ENCODE results near the gene ARAP2. TPM values are rescaled to one million over a fixed set of nuclear protein-coding genes. Genes with fewer than 3 reads are reported as not detected.

Gene ARAP2
- total RNA-seq, 1 experiment from 2014 or later = 13.6 TPM

DNA sequence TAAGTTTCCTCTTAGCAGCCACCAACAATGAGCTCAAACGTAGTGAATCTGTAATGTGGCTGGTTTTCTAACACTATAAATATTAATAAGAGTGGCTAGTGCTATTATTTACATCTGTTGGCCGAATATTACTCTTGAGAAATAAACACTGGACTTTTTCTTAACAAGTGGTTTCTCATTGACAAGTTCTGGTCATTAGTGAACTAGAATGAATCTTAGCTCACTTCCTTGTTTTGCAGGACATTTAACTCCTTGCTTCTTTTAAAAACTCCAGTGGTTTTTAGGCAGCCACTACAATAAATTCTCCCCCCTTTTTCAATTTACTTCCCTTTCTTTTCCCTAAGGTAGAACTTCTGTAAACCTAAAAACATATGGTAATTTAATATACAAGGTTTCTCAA is 177.2 kb downstream of the ARAP2 start:
- ChIA-PET CTCF (no interaction called here), POLR2A (no interaction called here), RAD21 (ENCODE audit: low non-redundant PET in 1 of 2, low total read pairs in 2 of 2, uncharacterized antibody in 2 of 2, unreplicated experiment in 2 of 2) (no interaction called here)
- Histone ChIP-seq H3K9ac (ENCODE audit: low read length) (no peak overlapping the region), H3K4me1 (ENCODE audit: control insufficient read depth in 1 of 2, insufficient read depth in 2 of 2, low read length in 2 of 2) (no peaks in the 10 kb centered on the region), H3K9me2 (ENCODE audit: insufficient read depth) (no peaks in the 10 kb centered on the region), H3K4me2 (ENCODE audit: low read length) (no peak overlapping the region), H3K79me2 (ENCODE audit: insufficient read depth, low read length) (no peaks in the 10 kb centered on the region), H3K9me3 (ENCODE audit: control insufficient read depth in 1 of 2, insufficient read depth in 1 of 2, low read depth in 1 of 2, low read length in 2 of 2) (no peaks in the 10 kb centered on the region), H3K27me3 (ENCODE audit: insufficient read depth, low read length) (no peaks in the 10 kb centered on the region), H3K36me3 (ENCODE audit: control insufficient read depth in 1 of 2, insufficient read depth in 2 of 2, low read length in 2 of 2) (no peaks in the 10 kb centered on the region), H3K4me3 (replicated peaks in 1 of 2; ENCODE audit: low read depth in 1 of 2, low read length in 2 of 2) (no peak overlapping the region), H2AFZ (ENCODE audit: low read depth, low read length, poor library complexity, severe bottlenecking) (no peak overlapping the region), H3K27ac (ENCODE audit: low read depth, low read length) (no peak overlapping the region), H4K20me1 (ENCODE audit: insufficient read depth) (no peaks in the 10 kb centered on the region)
- DNase-seq (ENCODE audit: low read depth, low spot score) (no peak), ATAC-seq (no peak)
- TF ChIP-seq YY1 (IDR thresholded peaks at IDR 0.05; ENCODE audit: extremely low read depth, insufficient replicate concordance, low read depth, low read length) (no peak), CEBPB (IDR thresholded peaks at IDR 0.05; ENCODE audit: low read depth) (no peak), SRF (IDR thresholded peaks at IDR 0.05; ENCODE audit: low read depth) (no peak)
- TF ChIP-seq, protein P1, sequence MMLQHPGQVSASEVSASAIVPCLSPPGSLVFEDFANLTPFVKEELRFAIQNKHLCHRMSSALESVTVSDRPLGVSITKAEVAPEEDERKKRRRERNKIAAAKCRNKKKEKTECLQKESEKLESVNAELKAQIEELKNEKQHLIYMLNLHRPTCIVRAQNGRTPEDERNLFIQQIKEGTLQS (IDR thresholded peaks at IDR 0.05) = no peak
- intact Hi-C loops (cut with micrococcal nuclease) = no loop called here
- no TSS peak for BruUV-seq (replicated peaks)

DNA sequence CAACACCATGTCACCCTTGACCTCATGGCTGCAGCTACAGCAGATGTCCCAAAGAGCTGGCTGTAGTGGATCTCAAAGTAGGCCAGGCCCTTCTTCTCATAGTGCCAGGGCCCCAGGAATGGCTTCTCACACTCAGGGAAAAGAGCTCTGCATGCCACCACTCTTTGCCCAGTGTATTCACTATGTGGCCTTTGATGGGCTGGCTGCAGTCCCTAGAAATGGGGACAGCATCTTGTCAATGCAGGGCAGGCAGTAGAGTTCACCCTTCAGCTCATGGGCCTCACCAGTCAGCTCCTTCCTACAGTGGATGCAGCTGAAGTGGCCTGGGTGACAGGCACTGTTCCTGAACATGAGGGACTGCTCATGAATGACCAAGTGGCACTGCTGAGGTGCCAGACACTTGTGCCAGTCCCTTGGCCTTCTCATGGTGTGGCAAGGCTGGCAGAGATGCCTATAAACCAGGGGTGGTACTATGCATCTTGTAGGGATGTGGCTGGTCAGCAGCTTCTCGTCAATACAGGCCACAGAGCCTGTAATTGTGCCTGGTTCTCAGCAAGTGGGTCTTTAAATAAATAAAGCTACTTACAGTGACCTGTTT is 178.9 kb downstream of the ARAP2 start:
- Histone ChIP-seq H3K4me1 (ENCODE audit: control insufficient read depth in 1 of 2, insufficient read depth in 2 of 2, low read length in 2 of 2) (no peaks in the 10 kb centered on the region), H3K9me2 (ENCODE audit: insufficient read depth) (no peaks in the 10 kb centered on the region), H2AFZ (ENCODE audit: low read depth, low read length, poor library complexity, severe bottlenecking) (no peak overlapping the region), H3K9ac (ENCODE audit: low read length) (no peak overlapping the region), H3K27ac (ENCODE audit: low read depth, low read length) (no peak overlapping the region), H3K9me3 (ENCODE audit: control insufficient read depth in 1 of 2, insufficient read depth in 1 of 2, low read depth in 1 of 2, low read length in 2 of 2) (no peaks in the 10 kb centered on the region), H3K79me2 (ENCODE audit: insufficient read depth, low read length) (no peaks in the 10 kb centered on the region), H4K20me1 (ENCODE audit: insufficient read depth) (no peaks in the 10 kb centered on the region), H3K27me3 (ENCODE audit: insufficient read depth, low read length) (no peaks in the 10 kb centered on the region), H3K4me3 (replicated peaks in 1 of 2; ENCODE audit: low read depth in 1 of 2, low read length in 2 of 2) (no peak overlapping the region), H3K36me3 (ENCODE audit: control insufficient read depth in 1 of 2, insufficient read depth in 2 of 2, low read length in 2 of 2) (no peaks in the 10 kb centered on the region), H3K4me2 (ENCODE audit: low read length) (no peak overlapping the region)
- POLR2A ChIA-PET = no interaction called here
- CTCF ChIA-PET = no interaction called here
- intact Hi-C loops (cut with micrococcal nuclease) = no loop called here
- ATAC-seq = no peak
- RAD21 ChIA-PET (ENCODE audit: low non-redundant PET in 1 of 2, low total read pairs in 2 of 2, uncharacterized antibody in 2 of 2, unreplicated experiment in 2 of 2) = no interaction called here
- no peak for DNase-seq (ENCODE audit: low read depth, low spot score)
- no TSS peak for BruUV-seq (replicated peaks)
- TF ChIP-seq FOSL1 (IDR thresholded peaks at IDR 0.05; ENCODE audit: low read depth) = no peak
- TF ChIP-seq RAD21 (IDR thresholded peaks at IDR 0.05; ENCODE audit: low read depth) = no peak
- TF ChIP-seq TCF7L2 (IDR thresholded peaks at IDR 0.05; ENCODE audit: borderline replicate concordance, extremely low read depth, insufficient read depth, insufficient read length) = no peak
- no peak for TF ChIP-seq ELF1 (IDR thresholded peaks at IDR 0.05; ENCODE audit: borderline replicate concordance, low read depth)
- no peak for TF ChIP-seq SP1 (IDR thresholded peaks at IDR 0.05; ENCODE audit: low read depth)
- no peak for TF ChIP-seq SIN3A (IDR thresholded peaks at IDR 0.05; ENCODE audit: low read depth)
- TF ChIP-seq, protein P2, sequence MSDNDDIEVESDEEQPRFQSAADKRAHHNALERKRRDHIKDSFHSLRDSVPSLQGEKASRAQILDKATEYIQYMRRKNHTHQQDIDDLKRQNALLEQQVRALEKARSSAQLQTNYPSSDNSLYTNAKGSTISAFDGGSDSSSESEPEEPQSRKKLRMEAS (IDR thresholded peaks at IDR 0.05) = no peak
- no peak for TF ChIP-seq EZH2phosphoT487 (IDR thresholded peaks at IDR 0.05; ENCODE audit: borderline replicate concordance)
- no peak for TF ChIP-seq EZH2 (IDR thresholded peaks at IDR 0.05)
- no peak for TF ChIP-seq CBX3 (IDR thresholded peaks at IDR 0.05; ENCODE audit: low read depth)
- TF ChIP-seq, protein P3, sequence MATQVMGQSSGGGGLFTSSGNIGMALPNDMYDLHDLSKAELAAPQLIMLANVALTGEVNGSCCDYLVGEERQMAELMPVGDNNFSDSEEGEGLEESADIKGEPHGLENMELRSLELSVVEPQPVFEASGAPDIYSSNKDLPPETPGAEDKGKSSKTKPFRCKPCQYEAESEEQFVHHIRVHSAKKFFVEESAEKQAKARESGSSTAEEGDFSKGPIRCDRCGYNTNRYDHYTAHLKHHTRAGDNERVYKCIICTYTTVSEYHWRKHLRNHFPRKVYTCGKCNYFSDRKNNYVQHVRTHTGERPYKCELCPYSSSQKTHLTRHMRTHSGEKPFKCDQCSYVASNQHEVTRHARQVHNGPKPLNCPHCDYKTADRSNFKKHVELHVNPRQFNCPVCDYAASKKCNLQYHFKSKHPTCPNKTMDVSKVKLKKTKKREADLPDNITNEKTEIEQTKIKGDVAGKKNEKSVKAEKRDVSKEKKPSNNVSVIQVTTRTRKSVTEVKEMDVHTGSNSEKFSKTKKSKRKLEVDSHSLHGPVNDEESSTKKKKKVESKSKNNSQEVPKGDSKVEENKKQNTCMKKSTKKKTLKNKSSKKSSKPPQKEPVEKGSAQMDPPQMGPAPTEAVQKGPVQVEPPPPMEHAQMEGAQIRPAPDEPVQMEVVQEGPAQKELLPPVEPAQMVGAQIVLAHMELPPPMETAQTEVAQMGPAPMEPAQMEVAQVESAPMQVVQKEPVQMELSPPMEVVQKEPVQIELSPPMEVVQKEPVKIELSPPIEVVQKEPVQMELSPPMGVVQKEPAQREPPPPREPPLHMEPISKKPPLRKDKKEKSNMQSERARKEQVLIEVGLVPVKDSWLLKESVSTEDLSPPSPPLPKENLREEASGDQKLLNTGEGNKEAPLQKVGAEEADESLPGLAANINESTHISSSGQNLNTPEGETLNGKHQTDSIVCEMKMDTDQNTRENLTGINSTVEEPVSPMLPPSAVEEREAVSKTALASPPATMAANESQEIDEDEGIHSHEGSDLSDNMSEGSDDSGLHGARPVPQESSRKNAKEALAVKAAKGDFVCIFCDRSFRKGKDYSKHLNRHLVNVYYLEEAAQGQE (IDR thresholded peaks at IDR 0.05; ENCODE audit: low read depth) = no peak
- TF ChIP-seq, protein P4, sequence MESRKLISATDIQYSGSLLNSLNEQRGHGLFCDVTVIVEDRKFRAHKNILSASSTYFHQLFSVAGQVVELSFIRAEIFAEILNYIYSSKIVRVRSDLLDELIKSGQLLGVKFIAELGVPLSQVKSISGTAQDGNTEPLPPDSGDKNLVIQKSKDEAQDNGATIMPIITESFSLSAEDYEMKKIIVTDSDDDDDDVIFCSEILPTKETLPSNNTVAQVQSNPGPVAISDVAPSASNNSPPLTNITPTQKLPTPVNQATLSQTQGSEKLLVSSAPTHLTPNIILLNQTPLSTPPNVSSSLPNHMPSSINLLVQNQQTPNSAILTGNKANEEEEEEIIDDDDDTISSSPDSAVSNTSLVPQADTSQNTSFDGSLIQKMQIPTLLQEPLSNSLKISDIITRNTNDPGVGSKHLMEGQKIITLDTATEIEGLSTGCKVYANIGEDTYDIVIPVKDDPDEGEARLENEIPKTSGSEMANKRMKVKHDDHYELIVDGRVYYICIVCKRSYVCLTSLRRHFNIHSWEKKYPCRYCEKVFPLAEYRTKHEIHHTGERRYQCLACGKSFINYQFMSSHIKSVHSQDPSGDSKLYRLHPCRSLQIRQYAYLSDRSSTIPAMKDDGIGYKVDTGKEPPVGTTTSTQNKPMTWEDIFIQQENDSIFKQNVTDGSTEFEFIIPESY (IDR thresholded peaks at IDR 0.05; ENCODE audit: extremely low read depth, insufficient replicate concordance, low read length) = no peak
- no peak for TF ChIP-seq ZFX (IDR thresholded peaks at IDR 0.05)

Measured in HCT116 (cell line).